ENCODE measurements around the gene HFE. TPM values are rescaled to one million over a fixed set of nuclear protein-coding genes. Genes with fewer than 3 reads are reported as not detected.

The HFE gene
- total and polyA plus RNA-seq, 10 of the 15 experiments (the other 5 are each of a cell fraction or from before 2014, with no cell fraction given) = 0.52 to 5.9 (median 1.7) TPM

GRCh38 chr6:26122793-26123674, 35.8 kb downstream of the HFE start (continued):
- no peak for TF ChIP-seq BCLAF1 (IDR thresholded peaks at IDR 0.05)
- peak; percentile 75 for TF ChIP-seq ZBTB11 (CRISPR knock-in tag; IDR thresholded peaks at IDR 0.05)
- TF ChIP-seq NFYB (IDR thresholded peaks at IDR 0.05; ENCODE audit: insufficient read depth, low read depth, low read length) = peak; percentile 82
- TF ChIP-seq GATAD2B (conservative IDR thresholded peaks at IDR 0.05; ENCODE audit: low read depth) = no peak; the same call in 1 of the 2 replicates
- TF ChIP-seq POLR2AphosphoS2 (IDR thresholded peaks at IDR 0.05; ENCODE audit: low read depth, low read length) = peak; percentile 94
- peak; percentile 92 for TF ChIP-seq ZNF687 (IDR thresholded peaks at IDR 0.05)
- peak; percentile 90 for TF ChIP-seq PRDM15 (CRISPR knock-in tag; IDR thresholded peaks at IDR 0.05)
- no peak for TF ChIP-seq RAD21 (IDR thresholded peaks at IDR 0.05; ENCODE audit: insufficient read depth, low read depth, low read length)
- TF ChIP-seq YBX1 (IDR thresholded peaks at IDR 0.05) = no peak
- peak; percentile 100 for TF ChIP-seq FOXM1 (IDR thresholded peaks at IDR 0.05; ENCODE audit: low read depth, low read length)
- no peak for TF ChIP-seq TARDBP (IDR thresholded peaks at IDR 0.05; ENCODE audit: borderline replicate concordance)
- TF ChIP-seq PBX3 (IDR thresholded peaks at IDR 0.05; ENCODE audit: insufficient replicate concordance, low read depth, low read length) = peak; percentile 75

All from GM12878 (cell line).